Hepatocyte (in vitro differentiated cells): Measurements from ENCODE around the gene MEAK7.

Source experiments
- CTCF ChIP-seq: fragments of 200-600 bp; sonication (generic); IDR thresholded peaks from 2 replicates; pipeline ENCODE4 v1.5.1; 2016; ENCODE audit warnings: antibody characterized with exemption, mild to moderate bottlenecking; ENCODE audit not compliant: poor library complexity
- EZH2 ChIP-seq: fragments of 200-600 bp; sonication (generic); IDR thresholded peaks from 2 replicates; pipeline ENCODE4 v1.6.1; 2016; ENCODE audit warnings: antibody characterized with exemption, mild to moderate bottlenecking, borderline replicate concordance
- EZH2phosphoT487 ChIP-seq: fragments of 200-600 bp; sonication (generic); IDR thresholded peaks from one replicate; pipeline ENCODE4 v1.6.1; 2018; ENCODE audit warnings: antibody characterized with exemption, mild to moderate bottlenecking, low read depth, moderate library complexity; ENCODE audit not compliant: unreplicated experiment, severe bottlenecking

- TF ChIP-seq CTCF (no peak), EZH2 (no peak), EZH2phosphoT487 (no peak)
These were observed 1.9 kb downstream of the MEAK7 start for GRCh38 chr16:84502581-84502980.
